Mesenchymal stem cell (in vitro differentiated cells and primary cell): ENCODE data around the gene RHBDL3.
"Not testable (repeated sequence)": the region's sequence is repeated elsewhere in the genome, so short reads cannot be mapped to it uniquely, and the experiment has no call there.

Experiments
- DNase-seq: peaks from one replicate; pipeline ENCODE4 v3.0.0-alpha.2; 2013
- H2AFZ ChIP-seq: one replicate; pipeline ENCODE4 v1.6.1; 2013; ENCODE audit warnings: low read depth, mild to moderate bottlenecking, control low read depth, inconsistent platforms, low read length, moderate library complexity
- H2AK5ac ChIP-seq: 2 replicates; pipeline ENCODE4 v1.6.1; 2013; ENCODE audit warnings: low read length, moderate library complexity, mild to moderate bottlenecking, inconsistent platforms; ENCODE audit not compliant: severe bottlenecking
- H2BK120ac ChIP-seq: one replicate; pipeline ENCODE4 v1.6.1; 2013; ENCODE audit warnings: low read depth, mild to moderate bottlenecking, inconsistent platforms, low read length, moderate library complexity
- H2BK12ac ChIP-seq, 2 experiments: one replicate each; pipeline ENCODE4 v1.6.1; 2013; ENCODE audit warnings: inconsistent platforms in 2 of 2, low read length in 2 of 2, mild to moderate bottlenecking in 2 of 2, moderate library complexity in 2 of 2, control low read depth in 1 of 2
- H2BK15ac ChIP-seq: one replicate; pipeline ENCODE4 v1.6.1; 2013; ENCODE audit warnings: mild to moderate bottlenecking, low read depth, inconsistent platforms; ENCODE audit not compliant: poor library complexity, severe bottlenecking
- H2BK5ac ChIP-seq: 2 replicates; pipeline ENCODE4 v1.6.1; 2013; ENCODE audit warnings: low read depth, mild to moderate bottlenecking, low read length, control low read depth, inconsistent platforms; ENCODE audit not compliant: poor library complexity, severe bottlenecking
- H3K14ac ChIP-seq, 2 experiments: one replicate each; pipeline ENCODE4 v1.6.1; 2013; ENCODE audit warnings: inconsistent platforms in 2 of 2, low read length in 2 of 2, control low read depth in 1 of 2, mild to moderate bottlenecking in 1 of 2, moderate library complexity in 1 of 2
- H3K18ac ChIP-seq, 2 experiments: one replicate each; pipeline ENCODE4 v1.6.1; 2013; ENCODE audit warnings: inconsistent platforms in 2 of 2, low read length in 2 of 2, control low read depth in 1 of 2, low read depth in 1 of 2, mild to moderate bottlenecking in 1 of 2
- H3K23ac ChIP-seq, 2 experiments: one replicate each; pipeline ENCODE4 v1.6.1; 2013; ENCODE audit warnings: inconsistent platforms in 2 of 2, low read length in 2 of 2, mild to moderate bottlenecking in 2 of 2, moderate library complexity in 2 of 2, control low read depth in 1 of 2
- H3K27ac ChIP-seq: 2 replicates; pipeline ENCODE4 v1.5.1; 2013; ENCODE audit warnings: mild to moderate bottlenecking, moderate library complexity, low read length, control low read depth, inconsistent platforms; ENCODE audit not compliant: poor library complexity, severe bottlenecking
- H3K27me3 ChIP-seq, 2 experiments: 2 replicates each; pipeline versions ENCODE4 v1.6.1 to v1.7.0; 2013; ENCODE audit warnings: low read length in 2 of 2, mild to moderate bottlenecking in 2 of 2, moderate library complexity in 2 of 2, control low read depth in 1 of 2, inconsistent platforms in 1 of 2; ENCODE audit not compliant: control insufficient read depth in 1 of 2, insufficient read depth in 1 of 2
- H3K36me3 ChIP-seq, 2 experiments: 2 replicates each; pipeline versions ENCODE4 v1.6.1 to v1.7.0; 2013; ENCODE audit warnings: low read length in 2 of 2, control low read depth in 1 of 2, inconsistent platforms in 1 of 2, low read depth in 1 of 2, mild to moderate bottlenecking in 1 of 2; ENCODE audit not compliant: insufficient read depth in 2 of 2, control insufficient read depth in 1 of 2
- H3K4ac ChIP-seq, 2 experiments: one replicate each; pipeline ENCODE4 v1.6.1; 2013; ENCODE audit warnings: inconsistent platforms in 2 of 2, low read length in 2 of 2, mild to moderate bottlenecking in 2 of 2, moderate library complexity in 2 of 2, control low read depth in 1 of 2, low read depth in 1 of 2
- H3K4me1 ChIP-seq: 2 replicates; pipeline ENCODE4 v1.6.1; 2013; ENCODE audit warnings: low read depth, low read length, control low read depth; ENCODE audit not compliant: control insufficient read depth, insufficient read depth
- H3K4me2 ChIP-seq: 2 replicates; pipeline ENCODE4 v1.6.1; 2013; ENCODE audit warnings: low read length, mild to moderate bottlenecking, inconsistent platforms; ENCODE audit not compliant: poor library complexity, severe bottlenecking
- H3K4me3 ChIP-seq, 2 experiments: 2 replicates each; pipeline versions ENCODE4 v1.5.1 to v1.7.0; 2013; ENCODE audit warnings: low read length in 2 of 2, mild to moderate bottlenecking in 2 of 2, control low read depth in 1 of 2, low read depth in 1 of 2; ENCODE audit not compliant: insufficient read depth in 1 of 2
- H3K79me1 ChIP-seq: replicated peaks from 2 replicates; pipeline ENCODE4 v1.6.1; 2013; ENCODE audit warnings: mild to moderate bottlenecking, control low read depth, low read length, inconsistent platforms; ENCODE audit not compliant: poor library complexity, severe bottlenecking
- H3K9ac ChIP-seq: 2 replicates; pipeline ENCODE4 v1.7.0; 2013; ENCODE audit warnings: mild to moderate bottlenecking, low read length, moderate library complexity
- H3K9me3 ChIP-seq: 2 replicates; pipeline ENCODE4 v1.7.0; 2013; ENCODE audit warnings: mild to moderate bottlenecking, low read length; ENCODE audit not compliant: control insufficient read depth
- H4K8ac ChIP-seq: one replicate; pipeline ENCODE4 v1.6.1; 2013; ENCODE audit warnings: inconsistent platforms, mild to moderate bottlenecking, low read length, moderate library complexity
- H4K91ac ChIP-seq: one replicate; pipeline ENCODE4 v1.6.1; 2013; ENCODE audit warnings: mild to moderate bottlenecking, low read length, inconsistent platforms
- WGBS: methylation state at CpG from one replicate; pipeline ENCODE4 v1.1.7; 2013; ENCODE audit warnings: mixed read lengths; 5-methylcytosine and 5-hydroxymethylcytosine counted together

Gene RHBDL3

DNA sequence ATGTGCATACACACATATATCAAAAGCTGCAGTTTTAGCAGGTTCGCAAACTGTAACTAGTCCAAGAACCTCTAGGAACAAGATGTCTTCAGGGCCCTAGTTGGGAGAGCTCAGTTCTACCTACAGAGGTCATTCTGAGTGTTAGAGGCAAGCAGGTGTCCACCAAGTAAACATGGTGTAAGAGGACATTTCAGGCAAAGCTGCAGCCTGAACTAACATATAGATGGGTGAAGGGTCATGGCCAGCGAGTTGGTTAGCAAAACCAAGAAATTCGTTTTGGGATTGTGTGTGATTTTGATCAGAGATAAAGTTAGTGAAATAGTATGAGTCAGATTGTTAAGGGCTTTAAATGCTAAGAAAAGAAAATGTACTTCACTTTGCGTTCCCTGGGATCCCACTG lies 51.7 kb downstream of the RHBDL3 start:
- no peak overlapping the region for H2BK5ac ChIP-seq
- DNase-seq: no peak

DNA sequence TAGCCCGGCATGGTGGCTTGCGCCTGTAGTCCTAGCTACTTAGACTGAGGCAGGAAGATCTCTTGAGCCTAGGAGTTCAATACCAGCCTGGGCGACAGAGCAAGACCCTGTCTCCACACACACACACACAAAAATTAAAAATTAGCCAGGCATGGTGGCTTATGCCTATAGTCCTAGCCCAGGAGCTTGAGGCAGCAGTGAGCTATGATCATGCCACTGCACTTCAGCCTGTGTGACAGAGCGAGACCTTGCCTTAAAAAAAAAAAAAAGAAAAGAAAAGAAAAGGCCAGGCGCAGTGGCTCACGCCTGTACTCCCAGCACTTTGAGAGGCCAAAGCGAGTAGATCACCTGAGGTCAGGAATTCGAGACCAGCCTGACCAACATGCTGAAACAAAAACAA lies 52.4 kb downstream of the RHBDL3 start:
- Histone ChIP-seq H2BK5ac (no peak overlapping the region), H4K91ac (no peak overlapping the region)
- 98% methylated on average over 3 of the region's 8 CpGs for WGBS

More for the DNA sequence above, 51.7 kb downstream of the RHBDL3 start:
- no peak overlapping the region for H4K8ac ChIP-seq
- no peaks in the 10 kb centered on the region for H3K9me3 ChIP-seq
- H4K91ac ChIP-seq: no peak overlapping the region
- H3K14ac ChIP-seq: no peak overlapping the region
- no peak overlapping the region for H2AFZ ChIP-seq
- no peak overlapping the region for H3K18ac ChIP-seq
- no peak overlapping the region for H2BK120ac ChIP-seq
- H3K9ac ChIP-seq: no peak overlapping the region
- WGBS: 77% methylated on average over 4 of the region's 4 CpGs
- H2BK15ac ChIP-seq: no peak overlapping the region
- no peak overlapping the region for H3K4me2 ChIP-seq
- H3K23ac ChIP-seq: no peak overlapping the region
- H2BK12ac ChIP-seq: no peak overlapping the region
- H3K36me3 ChIP-seq: no peaks in the 10 kb centered on the region
- no peaks in the 10 kb centered on the region for H3K4me1 ChIP-seq
- H3K4ac ChIP-seq: no peak overlapping the region
- H3K27ac ChIP-seq: no peak overlapping the region
- no peak overlapping the region for H3K4me3 ChIP-seq
- H2AK5ac ChIP-seq: no peak overlapping the region
- no peaks in the 10 kb centered on the region for H3K79me1 ChIP-seq
- peaks cover 23 to 34% of the 10 kb centered on the region in 2 experiments for H3K27me3 ChIP-seq

DNA sequence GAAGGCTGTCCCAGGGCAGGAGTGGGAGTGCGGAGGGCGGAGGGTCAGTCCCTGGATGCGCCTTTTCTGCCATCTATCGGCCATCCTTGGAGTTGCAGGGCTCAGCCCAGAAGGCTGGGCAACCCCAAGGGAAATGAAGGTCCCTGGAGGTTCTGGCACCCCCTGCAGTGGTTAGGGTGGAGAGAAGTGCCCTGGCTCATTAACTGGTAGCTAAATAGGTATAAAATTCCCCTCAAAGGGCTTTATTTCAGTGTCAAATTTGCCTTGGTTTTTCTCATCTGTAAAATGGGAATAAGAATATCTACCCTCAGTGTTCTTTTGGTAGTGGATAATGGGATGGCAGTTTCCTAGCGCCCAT lies 53.9 kb downstream of the RHBDL3 start:
- Histone ChIP-seq H2AFZ (no peak overlapping the region), H3K4me2 (no peak overlapping the region), H3K36me3 (no peaks in the 10 kb centered on the region), H3K4ac (no peak overlapping the region), H2BK120ac (no peak overlapping the region), H3K27me3 (peaks cover 17 to 26% of the 10 kb centered on the region in 2 experiments), H2BK15ac (no peak overlapping the region), H3K4me1 (peaks cover 8% of the 10 kb centered on the region), H3K14ac (no peak overlapping the region), H3K27ac (no peak overlapping the region), H3K18ac (no peak overlapping the region), H3K79me1 (no peaks in the 10 kb centered on the region), H2AK5ac (no peak overlapping the region), H2BK12ac (no peak overlapping the region), H3K9me3 (no peaks in the 10 kb centered on the region), H4K91ac (no peak overlapping the region), H3K23ac (no peak overlapping the region), H3K4me3 (no peak overlapping the region), H2BK5ac (no peak overlapping the region), H4K8ac (no peak overlapping the region), H3K9ac (no peak overlapping the region)
- 19% methylated on average over 5 of the region's 5 CpGs for WGBS
- peak; percentile 58 for DNase-seq

More for the DNA sequence above, 52.4 kb downstream of the RHBDL3 start:
- H3K36me3 ChIP-seq: no peaks in the 10 kb centered on the region
- H3K9me3 ChIP-seq: no peaks in the 10 kb centered on the region
- H3K18ac ChIP-seq: no peak overlapping the region
- H3K79me1 ChIP-seq: no peaks in the 10 kb centered on the region
- H2BK120ac ChIP-seq: no peak overlapping the region
- H3K4me1 ChIP-seq: peaks cover 1% of the 10 kb centered on the region
- no peak overlapping the region for H3K23ac ChIP-seq
- no peak overlapping the region for H3K14ac ChIP-seq
- DNase-seq: no peak
- no peak overlapping the region for H3K4me3 ChIP-seq
- no peak overlapping the region for H3K4ac ChIP-seq
- H4K8ac ChIP-seq: no peak overlapping the region
- H2BK12ac ChIP-seq: no peak overlapping the region
- H3K27me3 ChIP-seq: peaks cover 23 to 34% of the 10 kb centered on the region in 2 experiments
- no peak overlapping the region for H2AK5ac ChIP-seq
- no peak overlapping the region for H2BK15ac ChIP-seq
- H3K27ac ChIP-seq: no peak overlapping the region
- H3K4me2 ChIP-seq: no peak overlapping the region
- no peak overlapping the region for H2AFZ ChIP-seq
- H3K9ac ChIP-seq: no peak overlapping the region

DNA sequence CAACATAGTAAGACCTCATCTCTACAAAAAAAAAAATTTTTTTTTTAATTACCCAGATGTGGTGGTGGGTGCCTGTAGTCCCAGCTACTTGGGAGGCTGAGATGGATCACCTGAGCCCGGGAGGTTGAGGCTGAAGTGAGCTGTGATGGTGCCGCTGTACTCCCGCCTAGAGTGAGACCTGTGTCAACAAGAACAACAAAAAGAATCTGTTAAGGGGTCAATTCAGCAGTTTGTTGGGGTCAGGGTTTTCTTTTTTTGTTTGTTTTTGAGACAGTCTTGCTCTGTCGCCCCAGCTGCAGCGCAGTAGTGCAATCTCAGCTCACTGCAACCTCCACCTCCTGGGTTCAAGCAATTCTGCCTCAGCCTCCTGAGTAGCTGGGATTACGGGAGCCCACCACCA lies 54.4 kb downstream of the RHBDL3 start:
- H4K8ac ChIP-seq, DNase-seq, H3K4ac ChIP-seq, H3K9ac ChIP-seq, H3K9me3 ChIP-seq, H3K14ac ChIP-seq, H3K23ac ChIP-seq, H3K79me1 ChIP-seq, H2BK5ac ChIP-seq, H2AFZ ChIP-seq, H2BK15ac ChIP-seq, H2AK5ac ChIP-seq, H3K4me1 ChIP-seq, H3K18ac ChIP-seq, H2BK12ac ChIP-seq, H3K4me3 ChIP-seq, H3K36me3 ChIP-seq, H2BK120ac ChIP-seq, H4K91ac ChIP-seq, H3K27ac ChIP-seq, H3K4me2 ChIP-seq: not testable (repeated sequence)
- WGBS: 93% methylated on average over 4 of the region's 6 CpGs
- peaks cover 11 to 21% of the 10 kb centered on the region in 2 experiments for H3K27me3 ChIP-seq
